Liver (tissue), 9 donors: ENCODE measurements around the gene SETD3. TPM values are rescaled to one million over a fixed set of nuclear protein-coding genes. Genes with fewer than 3 reads are reported as not detected.

ENCODE experiments used
- DNase-seq: peaks from one replicate; pipeline ENCODE4 v3.0.0-alpha.2; 2017; ENCODE audit warnings: low spot score
- H3K27ac ChIP-seq, 2 donors: one replicate each; pipeline ENCODE4 v1.7.0; 2013; ENCODE audit warnings: inconsistent platforms in 2 of 2, low read length in 2 of 2, control low read depth in 1 of 2, low read depth in 1 of 2, mild to moderate bottlenecking in 1 of 2
- H3K27me3 ChIP-seq, 4 donors: one replicate each; pipeline versions ENCODE4 v1.6.1 to v1.7.0; 2013; ENCODE audit warnings: low read length in 3 of 4, inconsistent platforms in 1 of 4, mild to moderate bottlenecking in 1 of 4, moderate library complexity in 1 of 4; ENCODE audit not compliant: control insufficient read depth in 4 of 4, insufficient read depth in 4 of 4
- H3K36me3 ChIP-seq, 4 donors: one replicate each; pipeline versions ENCODE4 v1.6.1 to v1.7.0; 2013; ENCODE audit warnings: low read length in 3 of 4, mild to moderate bottlenecking in 3 of 4, low read depth in 1 of 4, moderate library complexity in 1 of 4; ENCODE audit not compliant: control insufficient read depth in 4 of 4, insufficient read depth in 3 of 4
- H3K4me1 ChIP-seq, 4 donors: one replicate each; pipeline versions ENCODE4 v1.6.1 to v1.7.0; 2013; ENCODE audit warnings: low read length in 3 of 4, mild to moderate bottlenecking in 3 of 4, moderate library complexity in 1 of 4; ENCODE audit not compliant: control insufficient read depth in 4 of 4, insufficient read depth in 4 of 4
- H3K4me3 ChIP-seq, 3 donors: one replicate each; pipeline versions ENCODE4 v1.6.1 to v1.7.0; 2013; ENCODE audit warnings: low read length in 3 of 3, control low read depth in 1 of 3, low read depth in 1 of 3, mild to moderate bottlenecking in 1 of 3
- H3K9ac ChIP-seq, 2 donors: one replicate each; pipeline ENCODE4 v1.7.0; 2013; ENCODE audit warnings: low read length in 2 of 2, mild to moderate bottlenecking in 2 of 2, moderate library complexity in 2 of 2, control low read depth in 1 of 2, low read depth in 1 of 2
- H3K9me3 ChIP-seq, 4 donors: one replicate each; pipeline versions ENCODE4 v1.6.1 to v1.7.0; 2013; ENCODE audit warnings: low read length in 3 of 4; ENCODE audit not compliant: control insufficient read depth in 4 of 4
- EGR1 ChIP-seq, 2 donors: IDR thresholded peaks; 2 replicates each; pipeline ENCODE4 v1.6.1; 2016 to 2018; ENCODE audit warnings: antibody characterized with exemption in 2 of 2, low read depth in 2 of 2
- FOXA1 ChIP-seq: IDR thresholded peaks from 2 replicates; pipeline ENCODE4 v1.6.1; 2016; ENCODE audit warnings: antibody characterized with exemption
- FOXA2 ChIP-seq: IDR thresholded peaks from 2 replicates; pipeline ENCODE4 v1.6.1; 2016; ENCODE audit warnings: antibody characterized with exemption
- GABPA ChIP-seq, 2 donors: IDR thresholded peaks in 1 of 2; conservative IDR thresholded peaks in 1 of 2; 2 replicates each; pipeline ENCODE4 v1.6.1; 2016; ENCODE audit warnings: antibody characterized with exemption in 2 of 2, mild to moderate bottlenecking in 1 of 2, moderate library complexity in 1 of 2
- HNF4A ChIP-seq, 2 donors: conservative IDR thresholded peaks; 2 replicates each; pipeline ENCODE4 v1.6.1; 2016; ENCODE audit warnings: antibody characterized with exemption in 2 of 2, mild to moderate bottlenecking in 2 of 2
- HNF4G ChIP-seq: IDR thresholded peaks from 2 replicates; pipeline ENCODE4 v1.6.1; 2016; ENCODE audit warnings: antibody characterized with exemption
- JUND ChIP-seq, 2 donors: IDR thresholded peaks; 2 replicates each; pipeline ENCODE4 v1.6.1; 2016; ENCODE audit warnings: antibody characterized with exemption in 2 of 2
- MAX ChIP-seq: IDR thresholded peaks from 2 replicates; pipeline ENCODE4 v1.6.1; 2016; ENCODE audit warnings: antibody characterized with exemption
- NR2F2 ChIP-seq: IDR thresholded peaks from 2 replicates; pipeline ENCODE4 v1.6.1; 2016; ENCODE audit warnings: antibody characterized with exemption
- RAD21 ChIP-seq, 2 donors: IDR thresholded peaks; 2 replicates each; pipeline ENCODE4 v1.6.1; 2016; ENCODE audit warnings: antibody characterized with exemption in 2 of 2, mild to moderate bottlenecking in 2 of 2
- REST ChIP-seq: IDR thresholded peaks from 2 replicates; pipeline ENCODE4 v1.6.1; 2016; ENCODE audit warnings: antibody characterized with exemption, mild to moderate bottlenecking
- RXRA ChIP-seq, 2 donors: IDR thresholded peaks; 2 replicates each; pipeline ENCODE4 v1.6.1; 2017 to 2018; ENCODE audit warnings: antibody characterized with exemption in 2 of 2, mild to moderate bottlenecking in 1 of 2
- SP1 ChIP-seq: IDR thresholded peaks from 2 replicates; pipeline ENCODE4 v1.6.1; 2018; ENCODE audit warnings: antibody characterized with exemption, mild to moderate bottlenecking
- TAF1 ChIP-seq: conservative IDR thresholded peaks from 2 replicates; pipeline ENCODE4 v1.6.1; 2016; ENCODE audit warnings: antibody characterized with exemption, mild to moderate bottlenecking
- YY1 ChIP-seq: IDR thresholded peaks from 2 replicates; pipeline ENCODE4 v1.6.1; 2016; ENCODE audit warnings: antibody characterized with exemption, mild to moderate bottlenecking
- WGBS: extraction: QIAGEN DNeasy Blood & Tissue Kit; methylation state at CpG from one replicate; pipeline ENCODE4 v1.1.7; 2013; 5-methylcytosine and 5-hydroxymethylcytosine counted together
- polyA plus RNA-seq, 2 donors: library from polyadenylated mRNA; stranded (reverse) in 1 of 2; unstranded in 1 of 2; fragments of 200-250 nt in 1 of 2; fragments of >200 nt in 1 of 2; fragmentation: Nextera tagmentation in 1 of 2; extraction: Ambion mirVana in 1 of 2; gene quantifications; one replicate each; pipeline versions ENCODE4 v1.2.1 to v1.2.3, GENCODE V29; 2013 to 2015
- total RNA-seq, 2 donors: library from RNA; depleted of rRNA; stranded (reverse); fragments of >200 nt; gene quantifications; one replicate each; pipeline ENCODE4 v1.2.3, GENCODE V29; 2014
- TF ChIP-seq, protein P1 (sequence below): IDR thresholded peaks from 2 replicates; pipeline ENCODE4 v1.6.1; 2016; ENCODE audit warnings: antibody characterized with exemption
- TF ChIP-seq, protein P2 (sequence below): fragments of 150-350 bp; IDR thresholded peaks from 2 replicates; pipeline ENCODE4 v1.5.1; 2017; ENCODE audit warnings: improper control_type of control experiment, low read depth, low read length; ENCODE audit not compliant: missing input control
- TF ChIP-seq, protein P3 (sequence below): IDR thresholded peaks from 2 replicates; pipeline ENCODE4 v1.6.1; 2016; ENCODE audit warnings: antibody characterized with exemption
- donor health status: healthy.
- donor health status: healthy.
- donor health status: healthy.
- donor health status: healthy.
- donor health status: healthy.

Gene SETD3
- total and polyA plus RNA-seq, 4 donors: 18.7 to 39.7 (median 19.4) TPM

DNA sequence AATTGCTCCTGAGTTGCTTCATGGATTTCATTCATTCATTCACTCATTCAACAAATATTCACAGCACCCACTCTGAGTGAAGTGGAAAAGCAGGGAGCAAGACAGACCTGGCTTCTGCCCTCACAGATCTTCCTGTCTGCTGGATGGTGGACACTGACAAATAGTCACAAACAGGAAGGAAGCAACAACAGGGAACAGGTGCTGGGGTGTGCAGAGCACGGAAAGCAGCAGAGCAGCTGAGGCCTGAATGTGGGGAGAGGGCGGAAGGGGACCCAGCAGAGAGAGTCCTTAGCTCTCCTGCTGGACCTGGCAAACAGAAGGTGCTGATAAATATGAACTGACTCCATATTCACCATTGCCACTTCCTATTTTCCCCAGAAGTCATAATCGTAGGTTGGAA, 54.4 kb downstream of the SETD3 start:
- WGBS: 91% methylated on average over 3 of the region's 3 CpGs
- Histone ChIP-seq H3K4me3 (no peak overlapping the region), H3K36me3 (peaks cover 1 to 15% (median 13%) of the 10 kb centered on the region in 4 donors), H3K9me3 (peaks cover 0 to 7% (median under 1%) of the 10 kb centered on the region in 4 donors), H3K4me1 (peaks cover 2 to 13% (median 7%) of the 10 kb centered on the region in 4 donors), H3K9ac (no peak overlapping the region), H3K27me3 (no peaks in the 10 kb centered on the region), H3K27ac (no peak overlapping the region)
- DNase-seq: no peak
- TF ChIP-seq EGR1 (IDR thresholded peaks at IDR 0.05; ENCODE audit: low read depth in 2 of 2): no peak
- TF ChIP-seq REST: no peak
- no peak for TF ChIP-seq JUND (IDR thresholded peaks at IDR 0.05)
- TF ChIP-seq, protein P1, sequence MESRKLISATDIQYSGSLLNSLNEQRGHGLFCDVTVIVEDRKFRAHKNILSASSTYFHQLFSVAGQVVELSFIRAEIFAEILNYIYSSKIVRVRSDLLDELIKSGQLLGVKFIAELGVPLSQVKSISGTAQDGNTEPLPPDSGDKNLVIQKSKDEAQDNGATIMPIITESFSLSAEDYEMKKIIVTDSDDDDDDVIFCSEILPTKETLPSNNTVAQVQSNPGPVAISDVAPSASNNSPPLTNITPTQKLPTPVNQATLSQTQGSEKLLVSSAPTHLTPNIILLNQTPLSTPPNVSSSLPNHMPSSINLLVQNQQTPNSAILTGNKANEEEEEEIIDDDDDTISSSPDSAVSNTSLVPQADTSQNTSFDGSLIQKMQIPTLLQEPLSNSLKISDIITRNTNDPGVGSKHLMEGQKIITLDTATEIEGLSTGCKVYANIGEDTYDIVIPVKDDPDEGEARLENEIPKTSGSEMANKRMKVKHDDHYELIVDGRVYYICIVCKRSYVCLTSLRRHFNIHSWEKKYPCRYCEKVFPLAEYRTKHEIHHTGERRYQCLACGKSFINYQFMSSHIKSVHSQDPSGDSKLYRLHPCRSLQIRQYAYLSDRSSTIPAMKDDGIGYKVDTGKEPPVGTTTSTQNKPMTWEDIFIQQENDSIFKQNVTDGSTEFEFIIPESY: no peak
- no peak for TF ChIP-seq SP1
- no peak for TF ChIP-seq MAX
- TF ChIP-seq HNF4A (conservative IDR thresholded peaks at IDR 0.05): no peak
- TF ChIP-seq, protein P2, sequence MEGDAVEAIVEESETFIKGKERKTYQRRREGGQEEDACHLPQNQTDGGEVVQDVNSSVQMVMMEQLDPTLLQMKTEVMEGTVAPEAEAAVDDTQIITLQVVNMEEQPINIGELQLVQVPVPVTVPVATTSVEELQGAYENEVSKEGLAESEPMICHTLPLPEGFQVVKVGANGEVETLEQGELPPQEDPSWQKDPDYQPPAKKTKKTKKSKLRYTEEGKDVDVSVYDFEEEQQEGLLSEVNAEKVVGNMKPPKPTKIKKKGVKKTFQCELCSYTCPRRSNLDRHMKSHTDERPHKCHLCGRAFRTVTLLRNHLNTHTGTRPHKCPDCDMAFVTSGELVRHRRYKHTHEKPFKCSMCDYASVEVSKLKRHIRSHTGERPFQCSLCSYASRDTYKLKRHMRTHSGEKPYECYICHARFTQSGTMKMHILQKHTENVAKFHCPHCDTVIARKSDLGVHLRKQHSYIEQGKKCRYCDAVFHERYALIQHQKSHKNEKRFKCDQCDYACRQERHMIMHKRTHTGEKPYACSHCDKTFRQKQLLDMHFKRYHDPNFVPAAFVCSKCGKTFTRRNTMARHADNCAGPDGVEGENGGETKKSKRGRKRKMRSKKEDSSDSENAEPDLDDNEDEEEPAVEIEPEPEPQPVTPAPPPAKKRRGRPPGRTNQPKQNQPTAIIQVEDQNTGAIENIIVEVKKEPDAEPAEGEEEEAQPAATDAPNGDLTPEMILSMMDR: no peak
- TF ChIP-seq NR2F2: no peak
- TF ChIP-seq FOXA2: no peak
- no peak for TF ChIP-seq HNF4G
- TF ChIP-seq RXRA (IDR thresholded peaks at IDR 0.05): no peak
- no peak for TF ChIP-seq GABPA (IDR thresholded peaks at IDR 0.05 in 1 of 2, conservative IDR thresholded peaks at IDR 0.05 in 1 of 2)
- TF ChIP-seq RAD21 (IDR thresholded peaks at IDR 0.05): no peak
- TF ChIP-seq, protein P3, sequence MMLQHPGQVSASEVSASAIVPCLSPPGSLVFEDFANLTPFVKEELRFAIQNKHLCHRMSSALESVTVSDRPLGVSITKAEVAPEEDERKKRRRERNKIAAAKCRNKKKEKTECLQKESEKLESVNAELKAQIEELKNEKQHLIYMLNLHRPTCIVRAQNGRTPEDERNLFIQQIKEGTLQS: no peak
- TF ChIP-seq FOXA1: no peak
- no peak for TF ChIP-seq YY1
- no peak for TF ChIP-seq TAF1
